Aortic smooth muscle cell (primary cell): ENCODE results near the gene DMD. TPM values are rescaled to one million over a fixed set of nuclear protein-coding genes. Genes with fewer than 3 reads are reported as not detected.

Experiments
- total RNA-seq: library from RNA; depleted of rRNA; stranded (reverse); fragments of >200 nt; gene quantifications from 2 replicates; pipeline ENCODE4 v1.2.3, GENCODE V29; 2014

DMD gene
- 18.1 and 23.9 TPM in 2 replicates for total RNA-seq

DNA sequence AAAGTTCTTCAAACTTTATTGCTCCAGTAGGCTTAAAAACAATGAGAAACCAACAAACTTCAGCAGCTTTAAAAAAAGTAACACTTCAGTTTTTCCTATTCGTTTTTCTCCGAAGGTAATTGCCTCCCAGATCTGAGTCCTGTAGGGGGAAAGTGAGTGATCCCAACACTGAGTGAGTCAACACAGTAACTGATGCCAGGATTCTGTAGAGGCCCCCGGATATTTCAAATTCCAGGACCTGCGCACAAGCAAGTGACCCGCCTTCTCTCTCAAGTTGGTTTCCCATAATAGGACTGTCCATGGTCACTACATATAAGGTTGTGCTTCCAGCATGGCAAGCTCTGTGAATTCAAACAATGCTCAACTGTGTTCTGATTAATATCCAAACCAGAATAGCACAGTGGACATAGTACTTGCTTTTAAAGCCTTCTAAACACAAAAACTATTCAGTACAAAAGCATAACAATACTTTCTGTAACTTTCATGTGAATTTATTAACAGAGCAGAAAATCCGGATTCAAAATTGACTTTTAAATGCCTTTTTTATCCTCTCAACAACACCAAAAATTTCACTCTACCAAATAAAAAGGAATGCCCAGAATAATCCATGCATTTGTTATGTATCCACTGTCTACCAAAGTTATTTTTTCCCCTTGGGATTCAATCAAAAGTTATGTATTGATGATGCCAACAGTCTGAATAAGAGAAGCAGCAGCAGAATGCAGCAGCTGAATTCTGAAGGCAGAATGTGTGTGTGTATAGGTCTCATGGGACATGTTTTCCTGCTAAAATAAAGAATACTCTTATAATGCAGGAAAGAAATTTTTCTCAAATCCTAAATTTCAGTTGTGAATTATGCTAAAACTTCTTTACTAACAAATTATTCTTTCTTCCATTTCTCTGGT, at the start of gene DMD:
DMD (minus strand) TSS at position 194 of the 905 bp plus-strand sequence. CDS start 237 bp downstream, outside the sequence.

DNA sequence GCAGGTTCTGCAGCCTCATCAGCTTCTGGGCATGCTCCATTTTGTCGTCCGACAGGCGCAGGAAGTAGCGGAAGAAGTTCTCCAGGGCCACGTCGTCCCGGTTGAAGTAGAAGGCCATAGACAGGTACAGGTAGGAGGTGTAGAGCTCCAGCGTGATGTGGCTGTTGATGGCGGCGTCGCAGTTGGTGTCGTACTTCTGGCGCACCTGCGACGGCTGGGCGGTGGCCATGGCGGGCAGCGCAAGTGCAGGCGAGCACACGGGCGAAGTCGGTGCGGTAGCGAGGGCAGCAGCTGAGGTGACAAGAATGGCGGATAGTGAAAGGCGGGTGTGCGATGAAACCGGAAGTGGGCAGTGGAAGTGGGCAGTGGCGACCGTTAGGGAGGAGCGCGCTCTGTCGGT, 2139.6 kb downstream of the DMD start, which contains the start of gene FTHL17:
FTHL17 (minus strand) TSS at position 317 of the 400 bp plus-strand sequence; CDS start at position 229, 88 bp downstream.

